GM19467 (cell line): ENCODE measurements around the gene BZW1.
"Not testable (repeated sequence)": the region's sequence is repeated elsewhere in the genome, so short reads cannot be mapped to it uniquely, and the experiment has no call there.

Source experiments
- ATAC-seq: cut with Tn5 transposase; IDR thresholded peaks from one replicate; pipeline ENCODE4 v1.9.1; 2021; ENCODE audit warnings: mild to moderate bottlenecking, moderate library complexity; ENCODE audit not compliant: unreplicated experiment

The BZW1 gene

GRCh38 chr2:200790185-200790584 is 21.5 kb upstream of the BZW1 start:
- ATAC-seq: no peak

GRCh38 chr2:200791905-200792304 is 19.8 kb upstream of the BZW1 start:
- ATAC-seq: no peak

GRCh38 chr2:200794143-200794542 is 17.6 kb upstream of the BZW1 start:
- no peak for ATAC-seq

GRCh38 chr2:200795028-200795440 is 16.7 kb upstream of the BZW1 start:
- no peak for ATAC-seq

- ATAC-seq: no peak
Measured at GRCh38 chr2:200796561-200796960, 15.1 kb upstream of the BZW1 start.

GRCh38 chr2:200797242-200797770 is 14.4 kb upstream of the BZW1 start:
- ATAC-seq: no peak

- ATAC-seq: no peak
Measured at GRCh38 chr2:200798514-200798913, 13.2 kb upstream of the BZW1 start.

GRCh38 chr2:200800458-200800857 is 11.3 kb upstream of the BZW1 start:
- ATAC-seq: no peak

GRCh38 chr2:200801431-200801830 is 10.3 kb upstream of the BZW1 start:
- ATAC-seq: not testable (repeated sequence)

GRCh38 chr2:200809506-200810251 is 2.0 kb upstream of the BZW1 start:
- no peak for ATAC-seq

- ATAC-seq: no peak
Measured at GRCh38 chr2:200810252-200810997, 1.3 kb upstream of the BZW1 start.

GRCh38 chr2:200810998-200811332 is 745 bp upstream of the BZW1 start:
- ATAC-seq: no peak

- peak; percentile 41 for ATAC-seq
Measured at GRCh38 chr2:200812122-200813022, 662 bp downstream of the BZW1 start.

- ATAC-seq: no peak
Measured at GRCh38 chr2:200814276-200814815, 2.6 kb downstream of the BZW1 start.

GRCh38 chr2:200814917-200815316 is 3.2 kb downstream of the BZW1 start:
- no peak for ATAC-seq

- not testable (repeated sequence) for ATAC-seq
Measured at GRCh38 chr2:200818732-200819131, 7.0 kb downstream of the BZW1 start.

GRCh38 chr2:200820573-200821234 is 9.0 kb downstream of the BZW1 start:
- ATAC-seq: no peak

- no peak for ATAC-seq
Measured at GRCh38 chr2:200821686-200822245, 10.1 kb downstream of the BZW1 start.

- no peak for ATAC-seq
Measured at GRCh38 chr2:200828104-200828503, 16.4 kb downstream of the BZW1 start.
